Measurements from ENCODE around the gene PRR22. TPM values are rescaled to one million over a fixed set of nuclear protein-coding genes. Genes with fewer than 3 reads are reported as not detected.

The PRR22 gene
- total RNA-seq (2014; rRNA removed; shearing (Covaris generic); ENCODE audit: low replicate concordance): 0.29 TPM in 1 of 2 replicates, not detected in the other

GRCh38 chr19:5784581-5785147 is at the start of gene PRR22:
Gene PRR22, minus strand, starts transcription at chr19:5784746. Its CDS starts 86 bp downstream, at chr19:5784660.
- no peaks in the 10 kb centered on the region for H3K36me3 ChIP-seq (ENCODE audit: insufficient read depth, low read length)
- no peak within 1 kb of the TSS for H3K9ac ChIP-seq (ENCODE audit: low read length)
- no peaks in the 10 kb centered on the region for H4K20me1 ChIP-seq (ENCODE audit: insufficient read depth, low read depth, low read length)
- no peak within 1 kb of the TSS for H3K4me3 ChIP-seq (ENCODE audit: low read length)
- no peaks in the 10 kb centered on the region for H3K4me1 ChIP-seq (ENCODE audit: low read length)
- no peaks in the 10 kb centered on the region for H3K79me2 ChIP-seq (ENCODE audit: low read length)
- H2AFZ ChIP-seq (ENCODE audit: low read length): no peak within 1 kb of the TSS
- H3K27ac ChIP-seq (ENCODE audit: low read length): no peak within 1 kb of the TSS
- H3K4me2 ChIP-seq (ENCODE audit: low read depth, low read length, poor library complexity, severe bottlenecking): no peak within 1 kb of the TSS
- no peak for DNase-seq
- no peaks in the 10 kb centered on the region for H3K9me3 ChIP-seq (ENCODE audit: low read length)
- H3K9me2 ChIP-seq (replicated peaks; ENCODE audit: insufficient read depth, low read length): no peaks in the 10 kb centered on the region
- no peaks in the 10 kb centered on the region for H3K27me3 ChIP-seq (ENCODE audit: low read length)

- H3K27ac ChIP-seq (ENCODE audit: low read length): no peak overlapping the region
- H3K4me2 ChIP-seq (ENCODE audit: low read depth, low read length, poor library complexity, severe bottlenecking): no peak overlapping the region
- no peak overlapping the region for H3K4me3 ChIP-seq (ENCODE audit: low read length)
- H3K79me2 ChIP-seq (ENCODE audit: low read length): no peaks in the 10 kb centered on the region
- H3K9ac ChIP-seq (ENCODE audit: low read length): no peak overlapping the region
- H2AFZ ChIP-seq (ENCODE audit: low read length): no peak overlapping the region
- H4K20me1 ChIP-seq (ENCODE audit: insufficient read depth, low read depth, low read length): no peaks in the 10 kb centered on the region
- no peaks in the 10 kb centered on the region for H3K27me3 ChIP-seq (ENCODE audit: low read length)
- H3K9me2 ChIP-seq (replicated peaks; ENCODE audit: insufficient read depth, low read length): no peaks in the 10 kb centered on the region
- no peak for DNase-seq
- no peaks in the 10 kb centered on the region for H3K9me3 ChIP-seq (ENCODE audit: low read length)
- H3K4me1 ChIP-seq (ENCODE audit: low read length): no peaks in the 10 kb centered on the region
- no peaks in the 10 kb centered on the region for H3K36me3 ChIP-seq (ENCODE audit: insufficient read depth, low read length)
Measured at GRCh38 chr19:5832527-5833216, 48.1 kb upstream of the PRR22 start.

- Histone ChIP-seq H3K79me2 (ENCODE audit: low read length) (no peaks in the 10 kb centered on the region), H3K4me1 (ENCODE audit: low read length) (no peaks in the 10 kb centered on the region), H3K27me3 (ENCODE audit: low read length) (no peaks in the 10 kb centered on the region), H3K27ac (ENCODE audit: low read length) (no peak overlapping the region), H2AFZ (ENCODE audit: low read length) (no peak overlapping the region), H3K4me3 (ENCODE audit: low read length) (no peak overlapping the region), H4K20me1 (ENCODE audit: insufficient read depth, low read depth, low read length) (no peaks in the 10 kb centered on the region), H3K9ac (ENCODE audit: low read length) (no peak overlapping the region), H3K9me3 (ENCODE audit: low read length) (no peaks in the 10 kb centered on the region), H3K4me2 (ENCODE audit: low read depth, low read length, poor library complexity, severe bottlenecking) (no peak overlapping the region), H3K9me2 (replicated peaks; ENCODE audit: insufficient read depth, low read length) (no peaks in the 10 kb centered on the region), H3K36me3 (ENCODE audit: insufficient read depth, low read length) (no peaks in the 10 kb centered on the region)
- no peak for DNase-seq
Measured at GRCh38 chr19:5832061-5832460, 47.5 kb upstream of the PRR22 start.

GRCh38 chr19:5831159-5831558 is 46.6 kb upstream of the PRR22 start:
- Histone ChIP-seq H3K9ac (ENCODE audit: low read length) (no peak overlapping the region), H3K4me3 (ENCODE audit: low read length) (no peak overlapping the region), H3K4me1 (ENCODE audit: low read length) (no peaks in the 10 kb centered on the region), H3K27ac (ENCODE audit: low read length) (no peak overlapping the region), H3K9me3 (ENCODE audit: low read length) (no peaks in the 10 kb centered on the region), H3K79me2 (ENCODE audit: low read length) (no peaks in the 10 kb centered on the region), H3K4me2 (ENCODE audit: low read depth, low read length, poor library complexity, severe bottlenecking) (no peak overlapping the region), H3K27me3 (ENCODE audit: low read length) (no peaks in the 10 kb centered on the region), H4K20me1 (ENCODE audit: insufficient read depth, low read depth, low read length) (no peaks in the 10 kb centered on the region), H3K9me2 (replicated peaks; ENCODE audit: insufficient read depth, low read length) (no peaks in the 10 kb centered on the region), H3K36me3 (ENCODE audit: insufficient read depth, low read length) (no peaks in the 10 kb centered on the region), H2AFZ (ENCODE audit: low read length) (no peak overlapping the region)
- DNase-seq: no peak

GRCh38 chr19:5829567-5830310 is 45.2 kb upstream of the PRR22 start:
- Histone ChIP-seq H2AFZ (ENCODE audit: low read length) (no peak overlapping the region), H3K4me1 (ENCODE audit: low read length) (no peaks in the 10 kb centered on the region), H3K9me3 (ENCODE audit: low read length) (no peaks in the 10 kb centered on the region), H4K20me1 (ENCODE audit: insufficient read depth, low read depth, low read length) (no peaks in the 10 kb centered on the region), H3K9me2 (replicated peaks; ENCODE audit: insufficient read depth, low read length) (no peaks in the 10 kb centered on the region), H3K4me3 (ENCODE audit: low read length) (no peak overlapping the region), H3K79me2 (ENCODE audit: low read length) (no peaks in the 10 kb centered on the region), H3K27ac (ENCODE audit: low read length) (no peak overlapping the region), H3K36me3 (ENCODE audit: insufficient read depth, low read length) (no peaks in the 10 kb centered on the region), H3K27me3 (ENCODE audit: low read length) (no peaks in the 10 kb centered on the region), H3K4me2 (ENCODE audit: low read depth, low read length, poor library complexity, severe bottlenecking) (no peak overlapping the region), H3K9ac (ENCODE audit: low read length) (no peak overlapping the region)
- no peak for DNase-seq

GRCh38 chr19:5828661-5829566 is 44.4 kb upstream of the PRR22 start:
- no peaks in the 10 kb centered on the region for H3K36me3 ChIP-seq (ENCODE audit: insufficient read depth, low read length)
- no peaks in the 10 kb centered on the region for H3K9me2 ChIP-seq (replicated peaks; ENCODE audit: insufficient read depth, low read length)
- no peak overlapping the region for H3K9ac ChIP-seq (ENCODE audit: low read length)
- H3K4me3 ChIP-seq (ENCODE audit: low read length): no peak overlapping the region
- no peaks in the 10 kb centered on the region for H3K9me3 ChIP-seq (ENCODE audit: low read length)
- no peaks in the 10 kb centered on the region for H4K20me1 ChIP-seq (ENCODE audit: insufficient read depth, low read depth, low read length)
- no peaks in the 10 kb centered on the region for H3K79me2 ChIP-seq (ENCODE audit: low read length)
- H3K27me3 ChIP-seq (ENCODE audit: low read length): no peaks in the 10 kb centered on the region
- no peak overlapping the region for H2AFZ ChIP-seq (ENCODE audit: low read length)
- no peak overlapping the region for H3K27ac ChIP-seq (ENCODE audit: low read length)
- no peak for DNase-seq
- H3K4me2 ChIP-seq (ENCODE audit: low read depth, low read length, poor library complexity, severe bottlenecking): no peak overlapping the region
- H3K4me1 ChIP-seq (ENCODE audit: low read length): no peaks in the 10 kb centered on the region

- Histone ChIP-seq H3K9ac (ENCODE audit: low read length) (no peak overlapping the region), H3K9me2 (replicated peaks; ENCODE audit: insufficient read depth, low read length) (no peaks in the 10 kb centered on the region), H3K4me1 (ENCODE audit: low read length) (no peaks in the 10 kb centered on the region), H3K9me3 (ENCODE audit: low read length) (no peaks in the 10 kb centered on the region), H4K20me1 (ENCODE audit: insufficient read depth, low read depth, low read length) (no peaks in the 10 kb centered on the region), H3K27ac (ENCODE audit: low read length) (no peak overlapping the region), H3K4me3 (ENCODE audit: low read length) (no peak overlapping the region), H3K4me2 (ENCODE audit: low read depth, low read length, poor library complexity, severe bottlenecking) (no peak overlapping the region), H3K79me2 (ENCODE audit: low read length) (no peaks in the 10 kb centered on the region), H2AFZ (ENCODE audit: low read length) (no peak overlapping the region), H3K36me3 (ENCODE audit: insufficient read depth, low read length) (no peaks in the 10 kb centered on the region), H3K27me3 (ENCODE audit: low read length) (no peaks in the 10 kb centered on the region)
- no peak for DNase-seq
Measured at GRCh38 chr19:5827891-5828660, 43.5 kb upstream of the PRR22 start.

Data from Karpas-422 (cell line).